Calu3 (cell line): Measurements from ENCODE around the gene RIT1. TPM values are rescaled to one million over a fixed set of nuclear protein-coding genes. Genes with fewer than 3 reads are reported as not detected.

ENCODE experiments used
- BruUV-seq: library from RNA; stranded (reverse); fragments of 400-500 nt; replicated peaks from 2 replicates; lab custom pipeline; 2021; lab: Mats Ljungman, UMichigan
- CTCF ChIA-PET: fragments of 300-600 bp; sonication (Branson Sonifier 250); formaldehyde crosslinking; loops from one replicate; lab custom pipeline; 2022; ENCODE audit warnings: antibody characterized with exemption; lab: Charles Lee
- DNase-seq: peaks from one replicate; pipeline ENCODE4 v3.0.0; 2022
- H3K27ac Mint-ChIP-seq: one replicate; pipeline ENCODE4 v1.8.0; 2022; ENCODE audit warnings: mixed read lengths; ENCODE audit not compliant: unreplicated experiment
- H3K27me3 Mint-ChIP-seq: one replicate; pipeline ENCODE4 v1.8.0; 2022; ENCODE audit warnings: mixed read lengths; ENCODE audit not compliant: unreplicated experiment
- H3K36me3 Mint-ChIP-seq: one replicate; pipeline ENCODE4 v1.8.0; 2022; ENCODE audit warnings: mild to moderate bottlenecking, moderate library complexity, mixed read lengths; ENCODE audit not compliant: insufficient read depth, unreplicated experiment
- H3K4me1 Mint-ChIP-seq: one replicate; pipeline ENCODE4 v1.8.0; 2022; ENCODE audit warnings: mild to moderate bottlenecking, low read depth, mixed read lengths; ENCODE audit not compliant: unreplicated experiment
- H3K4me3 Mint-ChIP-seq: one replicate; pipeline ENCODE4 v1.8.0; 2022; ENCODE audit warnings: mild to moderate bottlenecking, low read depth, moderate library complexity, mixed read lengths; ENCODE audit not compliant: unreplicated experiment
- H3K9me3 Mint-ChIP-seq: one replicate; pipeline ENCODE4 v1.8.0; 2022; ENCODE audit warnings: low read depth, mixed read lengths; ENCODE audit not compliant: unreplicated experiment
- CTCF ChIP-seq: fragments of 200-600 bp; IDR thresholded peaks from one replicate; pipeline ENCODE4 v1.8.0; 2022; ENCODE audit warnings: antibody characterized with exemption; ENCODE audit not compliant: unreplicated experiment
- intact Hi-C: fragments of 100-400 bp; cut with micrococcal nuclease; formaldehyde crosslinking; loops from one replicate; pipeline ENCODE4 v1.10.0; 2022; ENCODE audit not compliant: unreplicated experiment
- total RNA-seq: library from RNA; stranded (reverse); gene quantifications from 2 replicates; pipeline ENCODE4 v1.2.3, GENCODE V29; 2022

Gene RIT1
- total RNA-seq, 1 experiment from 2014 or later: 34.4 TPM

DNA sequence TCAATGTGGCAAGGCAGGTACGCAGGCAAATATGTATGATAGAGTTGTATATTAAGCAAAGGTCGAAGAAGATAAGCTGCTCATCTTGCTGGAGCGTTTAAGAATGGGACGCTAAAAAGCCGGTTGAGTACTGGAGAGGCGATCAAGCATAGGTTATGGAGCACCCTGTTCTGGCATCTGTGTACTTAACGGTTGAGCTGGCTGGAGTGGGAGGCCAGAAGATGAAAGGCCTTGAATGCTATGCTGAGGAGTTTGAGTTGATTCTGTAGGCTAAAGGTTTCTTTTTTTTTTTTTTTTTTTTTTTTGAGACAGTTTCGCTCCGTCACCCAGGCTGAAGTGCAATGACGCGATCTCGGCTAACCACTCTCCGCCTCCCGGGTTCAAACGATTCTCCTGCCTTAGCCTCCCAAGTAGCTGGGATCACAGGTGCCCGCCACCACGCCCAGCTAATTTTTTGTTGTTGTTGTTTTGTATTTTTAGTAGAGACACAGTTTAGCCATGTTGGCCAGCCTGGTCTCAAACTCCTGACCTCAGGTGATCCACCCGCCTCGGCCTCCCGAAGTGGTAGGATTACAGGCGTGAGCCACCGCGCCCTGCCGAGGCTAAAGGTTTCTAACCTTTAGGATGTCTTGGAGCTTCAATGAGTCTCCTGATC lies 23.9 kb upstream of the RIT1 start:
- no peak overlapping the region for H3K27ac Mint-ChIP-seq
- intact Hi-C loops: no loop called here
- H3K4me1 Mint-ChIP-seq: peaks cover 17% of the 10 kb centered on the region
- no peak for DNase-seq
- no peaks in the 10 kb centered on the region for H3K9me3 Mint-ChIP-seq
- H3K36me3 Mint-ChIP-seq: peaks cover 4% of the 10 kb centered on the region
- CTCF ChIA-PET: interaction anchor here (0.6 to 0.9 kb wide), 3 partner anchors 25 to 43 kb away, joined by 3 to 11 read pairs (median 4); partner anchors contain the start of gene ARHGEF2
- BruUV-seq: TSS peak; percentile 96
- no peaks in the 10 kb centered on the region for H3K27me3 Mint-ChIP-seq
- TF ChIP-seq CTCF: no peak
- H3K4me3 Mint-ChIP-seq: no peak overlapping the region

DNA sequence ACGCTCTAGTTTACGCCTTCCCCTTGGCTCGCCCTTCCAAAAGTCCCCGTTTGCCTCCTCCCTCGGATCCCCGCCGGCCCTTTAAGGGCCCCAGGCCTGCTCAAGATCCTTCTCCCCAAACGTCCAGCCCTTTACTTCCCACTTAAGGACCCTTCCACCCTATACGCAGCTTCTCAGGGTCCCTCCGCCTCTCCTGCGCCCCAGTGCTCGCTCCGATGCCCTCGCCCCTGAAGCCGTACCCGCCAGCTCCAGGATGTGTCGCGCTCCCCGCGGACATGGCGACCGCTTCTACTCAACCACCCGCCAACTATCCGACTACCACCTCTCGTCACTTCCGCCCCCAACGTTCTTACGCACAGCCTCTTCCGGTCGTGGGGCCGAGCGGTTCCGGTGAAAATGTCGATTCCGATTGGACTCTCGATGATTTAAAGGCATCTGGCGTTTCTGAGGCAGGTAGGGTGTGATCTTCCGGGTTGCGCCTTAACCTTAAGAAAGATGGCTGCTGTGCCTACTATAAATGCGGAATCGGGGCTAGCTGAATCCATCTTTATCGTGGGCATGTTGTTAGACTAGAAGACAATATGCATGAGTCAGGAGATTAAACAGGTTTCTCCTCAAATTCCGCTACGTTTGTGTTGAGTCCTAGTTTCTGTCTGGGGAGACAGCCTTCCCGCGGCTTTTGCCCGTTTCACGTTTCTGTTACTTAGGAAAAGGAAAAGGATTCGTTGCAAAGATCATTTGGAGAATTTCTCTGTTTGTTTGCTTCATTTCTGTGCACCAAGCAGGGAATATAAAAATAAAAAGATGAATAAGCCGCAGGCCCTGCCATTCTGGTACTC lies 23.2 kb upstream of the RIT1 start, which contains the start of gene KHDC4:
Gene KHDC4, minus strand, starts transcription at position 317 of the 839 bp plus-strand sequence. Its CDS starts 40 bp downstream, at position 277.
- TF ChIP-seq CTCF: no peak
- Mint-ChIP-seq H3K27me3 (no peaks in the 10 kb centered on the region), H3K4me3 (no peak within 1 kb of the TSS), H3K4me1 (peaks cover 19% of the 10 kb centered on the region), H3K9me3 (no peaks in the 10 kb centered on the region), H3K36me3 (no peaks in the 10 kb centered on the region), H3K27ac (no peak within 1 kb of the TSS)
- BruUV-seq: no TSS peak
- intact Hi-C loops: no loop called here
- CTCF ChIA-PET: interaction anchor here (0.6 to 0.9 kb wide), 5 partner anchors 12 to 44 kb away, joined by 3 to 4 read pairs (median 3); partner anchors contain the start of gene ARHGEF2
- DNase-seq: peak; percentile 96

- Mint-ChIP-seq H3K36me3 (no peaks in the 10 kb centered on the region), H3K9me3 (no peaks in the 10 kb centered on the region), H3K27me3 (no peaks in the 10 kb centered on the region), H3K4me1 (peaks cover 25% of the 10 kb centered on the region), H3K4me3 (no peak overlapping the region), H3K27ac (no peak overlapping the region)
- intact Hi-C loops: no loop called here
- CTCF ChIA-PET: interaction anchor here (0.6 to 0.9 kb wide), 2 partner anchors 34 to 41 kb away, joined by 3 read pairs; no protein-coding TSS in a partner anchor
- DNase-seq: no peak
- no peak for TF ChIP-seq CTCF
- BruUV-seq: no TSS peak
Measured at GRCh38 chr1:155933591-155934096, 22.5 kb upstream of the RIT1 start.

GRCh38 chr1:155932487-155932886 lies 21.3 kb upstream of the RIT1 start:
- Mint-ChIP-seq H3K27me3 (no peaks in the 10 kb centered on the region), H3K27ac (no peak overlapping the region), H3K4me3 (no peak overlapping the region), H3K9me3 (no peaks in the 10 kb centered on the region), H3K4me1 (peaks cover 25% of the 10 kb centered on the region), H3K36me3 (no peaks in the 10 kb centered on the region)
- no peak for TF ChIP-seq CTCF
- CTCF ChIA-PET: interaction anchor here (0.9 to 1.6 kb wide), 4 partner anchors 8 to 73 kb away, joined by 4 read pairs; partner anchors contain the start of gene SYT11
- no peak for DNase-seq
- intact Hi-C loops: no loop called here
- BruUV-seq: no TSS peak
